Gastrocnemius medialis (tissue), 4 donors: ENCODE data around the gene CTNNA2. TPM values are rescaled to one million over a fixed set of nuclear protein-coding genes. Genes with fewer than 3 reads are reported as not detected.

Experiments used
- ATAC-seq, 2 donors: fragments of 150-250 bp; one replicate each; pipeline ENCODE4 v1.9.1; 2016
- DNase-seq, 2 donors: peaks; one replicate each; pipeline ENCODE4 v3.0.0-alpha.2; 2019
- H3K27ac ChIP-seq, 4 donors: fragments of 200-600 bp; sonication (generic); 1 replicate in 1 of 4; 2 replicates in 3 of 4; pipeline ENCODE4 v1.5.1; 2016 to 2018; ENCODE audit warnings: mild to moderate bottlenecking in 2 of 4, moderate library complexity in 1 of 4
- H3K27me3 ChIP-seq, 3 donors: fragments of 200-600 bp; sonication (generic) in 2 of 3; 1 replicate in 1 of 3; 2 replicates in 2 of 3; pipeline versions ENCODE4 v1.5.1 to v1.6.0; 2016 to 2019; ENCODE audit warnings: mild to moderate bottlenecking in 1 of 3, moderate library complexity in 1 of 3
- H3K36me3 ChIP-seq, 2 donors: fragments of 200-600 bp; sonication (generic) in 1 of 2; one replicate each; pipeline ENCODE4 v1.5.1; 2017 to 2018
- H3K4me1 ChIP-seq, 2 donors: fragments of 200-600 bp; sonication (generic) in 1 of 2; one replicate each; pipeline ENCODE4 v1.5.1; 2016 to 2017; ENCODE audit warnings: mild to moderate bottlenecking in 2 of 2
- H3K4me3 ChIP-seq, 4 donors: fragments of 200-600 bp; sonication (generic) in 3 of 4; 1 replicate in 1 of 4; 2 replicates in 3 of 4; pipeline ENCODE4 v1.5.1; 2016 to 2019; ENCODE audit warnings: mild to moderate bottlenecking in 2 of 4
- H3K9me3 ChIP-seq, 3 donors: fragments of 200-600 bp; sonication (generic) in 2 of 3; 1 replicate in 1 of 3; 2 replicates in 2 of 3; pipeline ENCODE4 v1.5.1; 2016 to 2019
- POLR2A ChIP-seq, 2 donors: fragments of 450-650 bp; IDR thresholded peaks; one replicate each; pipeline ENCODE4 v1.6.1; 2017; ENCODE audit warnings: antibody characterized with exemption in 2 of 2, mild to moderate bottlenecking in 2 of 2, moderate library complexity in 2 of 2
- in situ Hi-C, 4 donors: fragments of 200-750 bp; cut with MboI; loops; one replicate each; pipeline versions ENCODE4 v1.15.0 to v1.8.0; 2017; ENCODE audit warnings: low sequenced_read_pairs in 4 of 4
- intact Hi-C: fragments of 100-400 bp; cut with DNase I; formaldehyde crosslinking; loops from one replicate; pipeline ENCODE4 v1.15.1; 2023; ENCODE audit warnings: low total_unique reads
- total RNA-seq, 4 donors: library from RNA; depleted of rRNA; stranded (reverse); fragments of >200 nt; gene quantifications; one replicate each; pipeline versions ENCODE4 v1.1.0 to v1.2.3, GENCODE V29; 2016
- TF ChIP-seq, protein P1 (sequence below), 5 experiments: fragments of 450-650 bp in 3 of 5; fragments of 200-600 bp in 2 of 5; sonication (generic) in 2 of 5; IDR thresholded peaks in 4 of 5; conservative IDR thresholded peaks in 1 of 5; 1 replicate in 4 of 5; 2 replicates in 1 of 5; pipeline ENCODE4 v1.5.1; 2016 to 2019; ENCODE audit warnings: antibody characterized with exemption in 5 of 5, mild to moderate bottlenecking in 3 of 5, moderate library complexity in 3 of 5

CTNNA2 gene
- total RNA-seq, 4 donors from 2014 or later = not detected

DNA sequence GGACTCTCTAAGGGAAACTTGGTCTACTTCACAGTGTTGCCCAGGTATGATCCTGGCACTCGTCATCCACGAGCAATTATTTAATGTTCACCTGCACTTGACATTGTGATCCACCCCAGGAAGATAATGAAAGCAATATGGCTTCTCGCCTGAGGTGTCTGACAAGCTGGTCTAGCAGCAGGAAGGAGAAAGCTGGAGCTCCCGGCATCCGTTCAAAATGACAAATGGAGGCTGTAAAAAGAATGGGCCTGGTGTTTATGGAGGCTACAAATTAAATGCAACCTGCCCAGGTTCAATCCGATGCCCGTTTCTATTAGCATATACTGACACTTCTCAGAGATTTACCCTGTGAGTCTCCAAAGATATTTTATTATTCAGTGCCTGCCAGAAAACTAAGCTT lies 317.6 kb downstream of the CTNNA2 start:
- H3K4me1 ChIP-seq = no peaks in the 10 kb centered on the region
- DNase-seq = no peak
- no peak overlapping the region for H3K4me3 ChIP-seq
- in situ Hi-C loops (no loop called here), intact Hi-C loops (no loop called here)
- no peak overlapping the region for H3K27ac ChIP-seq
- H3K27me3 ChIP-seq = no peaks in the 10 kb centered on the region
- no peak for TF ChIP-seq POLR2A (IDR thresholded peaks at IDR 0.05)
- H3K36me3 ChIP-seq = no peaks in the 10 kb centered on the region
- ATAC-seq = no peak
- H3K9me3 ChIP-seq = no peaks in the 10 kb centered on the region

DNA sequence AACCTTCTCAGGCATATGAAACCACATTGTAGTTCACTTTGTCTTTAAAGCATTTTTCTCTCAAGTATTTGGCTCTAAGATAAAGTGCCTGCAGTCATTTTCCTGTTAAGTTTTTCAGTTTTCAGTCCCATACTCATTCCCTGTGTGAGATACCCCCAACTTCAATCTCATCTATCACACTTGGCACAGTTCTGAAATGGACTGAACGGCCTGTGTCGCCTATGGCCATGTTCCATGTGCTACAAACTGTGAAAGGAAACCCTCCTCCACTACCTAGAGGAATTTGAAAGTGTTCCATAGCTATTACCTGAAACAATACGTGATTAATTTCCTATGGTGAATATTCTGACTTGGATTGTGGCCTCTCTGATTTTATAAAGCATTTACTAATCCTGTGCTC lies 319.1 kb downstream of the CTNNA2 start:
- Histone ChIP-seq H3K27me3 (no peaks in the 10 kb centered on the region), H3K4me1 (no peaks in the 10 kb centered on the region), H3K27ac (no peak overlapping the region), H3K36me3 (no peaks in the 10 kb centered on the region), H3K9me3 (no peaks in the 10 kb centered on the region), H3K4me3 (no peak overlapping the region)
- TF ChIP-seq, protein P1, sequence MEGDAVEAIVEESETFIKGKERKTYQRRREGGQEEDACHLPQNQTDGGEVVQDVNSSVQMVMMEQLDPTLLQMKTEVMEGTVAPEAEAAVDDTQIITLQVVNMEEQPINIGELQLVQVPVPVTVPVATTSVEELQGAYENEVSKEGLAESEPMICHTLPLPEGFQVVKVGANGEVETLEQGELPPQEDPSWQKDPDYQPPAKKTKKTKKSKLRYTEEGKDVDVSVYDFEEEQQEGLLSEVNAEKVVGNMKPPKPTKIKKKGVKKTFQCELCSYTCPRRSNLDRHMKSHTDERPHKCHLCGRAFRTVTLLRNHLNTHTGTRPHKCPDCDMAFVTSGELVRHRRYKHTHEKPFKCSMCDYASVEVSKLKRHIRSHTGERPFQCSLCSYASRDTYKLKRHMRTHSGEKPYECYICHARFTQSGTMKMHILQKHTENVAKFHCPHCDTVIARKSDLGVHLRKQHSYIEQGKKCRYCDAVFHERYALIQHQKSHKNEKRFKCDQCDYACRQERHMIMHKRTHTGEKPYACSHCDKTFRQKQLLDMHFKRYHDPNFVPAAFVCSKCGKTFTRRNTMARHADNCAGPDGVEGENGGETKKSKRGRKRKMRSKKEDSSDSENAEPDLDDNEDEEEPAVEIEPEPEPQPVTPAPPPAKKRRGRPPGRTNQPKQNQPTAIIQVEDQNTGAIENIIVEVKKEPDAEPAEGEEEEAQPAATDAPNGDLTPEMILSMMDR (IDR thresholded peaks at IDR 0.05 in 4 of 5, conservative IDR thresholded peaks at IDR 0.05 in 1 of 5) = no peak
- TF ChIP-seq POLR2A (IDR thresholded peaks at IDR 0.05) = no peak
- in situ Hi-C loops = no loop called here
- ATAC-seq (no peak), DNase-seq (no peak)
- intact Hi-C loops = no loop called here

DNA sequence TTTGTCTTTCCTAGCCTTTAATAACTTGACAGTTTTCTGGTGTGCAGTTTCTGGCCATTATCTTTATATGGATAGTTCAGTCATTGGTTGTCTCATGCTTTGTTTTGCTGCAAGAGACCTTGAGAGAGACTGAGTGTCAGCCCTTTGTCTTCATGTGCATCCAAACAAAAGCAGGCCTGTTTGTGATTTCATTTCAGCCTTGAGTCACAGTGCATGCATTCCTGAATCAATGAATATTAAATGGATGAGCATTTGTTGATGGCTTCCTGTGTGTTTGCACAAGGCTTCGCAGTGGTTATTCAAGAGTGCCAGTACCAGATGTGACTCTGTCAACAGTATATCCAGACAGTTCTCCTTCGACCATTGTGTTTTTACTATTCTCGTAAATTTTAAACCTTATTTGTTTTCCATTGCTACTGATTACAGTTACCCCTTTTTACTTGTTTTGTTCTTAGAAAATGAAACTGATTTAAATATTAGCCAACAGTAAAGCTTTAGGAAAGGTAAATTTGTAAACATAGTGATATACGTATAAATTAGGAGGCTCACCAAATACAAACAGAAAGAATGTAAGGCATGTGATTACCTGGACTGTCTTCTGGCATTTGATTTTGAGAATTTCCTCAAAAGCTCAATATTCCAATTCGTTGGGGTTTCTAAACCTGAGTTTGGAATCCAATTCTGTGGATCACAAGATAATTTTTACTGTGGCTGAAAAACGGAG lies 319.8 kb downstream of the CTNNA2 start:
- TF ChIP-seq, protein P1 (IDR thresholded peaks at IDR 0.05 in 4 of 5, conservative IDR thresholded peaks at IDR 0.05 in 1 of 5) = no peak
- no peak for TF ChIP-seq POLR2A (IDR thresholded peaks at IDR 0.05)
- intact Hi-C loops = no loop called here
- in situ Hi-C loops = no loop called here
- Histone ChIP-seq H3K27me3 (no peaks in the 10 kb centered on the region), H3K36me3 (no peaks in the 10 kb centered on the region), H3K9me3 (no peaks in the 10 kb centered on the region), H3K4me1 (no peaks in the 10 kb centered on the region), H3K27ac (no peak overlapping the region), H3K4me3 (no peak overlapping the region)
- DNase-seq (no peak), ATAC-seq (no peak)

DNA sequence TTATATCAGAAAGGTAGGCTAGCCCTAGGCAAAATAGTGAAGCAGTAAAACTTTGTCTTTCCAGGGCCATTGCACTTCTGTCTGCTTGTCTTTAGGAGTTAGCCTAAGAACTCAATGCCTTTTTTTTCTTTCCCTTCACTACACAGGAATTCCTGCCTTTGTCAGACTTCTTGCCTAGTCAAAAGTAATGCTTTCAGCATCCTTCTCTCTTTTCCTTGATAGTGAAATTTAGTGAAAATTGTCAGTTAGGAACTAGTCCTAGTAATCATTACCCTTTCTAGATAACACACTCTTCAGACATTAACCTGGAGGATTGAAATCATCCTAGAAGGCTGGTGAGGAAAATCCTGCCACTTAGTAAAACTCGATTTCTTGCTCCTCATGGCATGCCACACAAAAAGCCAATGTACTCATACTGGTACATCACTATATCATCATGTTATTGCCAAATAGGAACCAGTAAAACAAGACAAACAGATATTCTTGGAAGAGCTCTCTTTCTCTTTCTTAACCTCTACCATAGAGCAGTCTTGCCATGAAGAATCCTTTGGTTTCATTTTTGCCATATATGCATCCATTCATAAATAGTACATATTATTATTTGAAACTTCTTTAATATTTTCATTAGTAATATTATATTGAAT lies 320.5 kb downstream of the CTNNA2 start:
- H3K36me3 ChIP-seq = no peaks in the 10 kb centered on the region
- TF ChIP-seq, protein P1 (IDR thresholded peaks at IDR 0.05 in 4 of 5, conservative IDR thresholded peaks at IDR 0.05 in 1 of 5) = no peak
- no peak for TF ChIP-seq POLR2A (IDR thresholded peaks at IDR 0.05)
- no peaks in the 10 kb centered on the region for H3K4me1 ChIP-seq
- intact Hi-C loops = no loop called here
- H3K4me3 ChIP-seq = no peak overlapping the region
- H3K27me3 ChIP-seq = no peaks in the 10 kb centered on the region
- no peaks in the 10 kb centered on the region for H3K9me3 ChIP-seq
- in situ Hi-C loops = no loop called here
- ATAC-seq (no peak), DNase-seq (no peak)
- no peak overlapping the region for H3K27ac ChIP-seq

DNA sequence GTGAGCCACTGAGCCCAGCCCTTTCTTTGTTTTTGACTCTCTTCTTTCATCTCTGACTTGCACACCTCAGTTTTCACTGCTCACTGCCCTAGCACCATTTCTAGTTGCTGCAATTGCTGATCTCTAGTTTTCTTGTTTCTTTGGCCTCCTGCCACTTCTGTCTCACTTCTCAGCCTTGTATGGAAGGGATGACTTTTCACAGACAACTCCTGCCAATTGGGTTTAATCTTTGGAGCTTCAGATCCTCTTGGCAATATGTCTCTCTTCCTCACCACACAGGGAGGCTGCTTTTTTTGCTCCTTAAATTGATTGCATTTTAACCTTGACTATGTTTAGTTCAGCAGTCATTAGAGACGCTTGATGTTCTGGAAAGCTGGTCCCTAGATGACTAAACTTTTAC lies 323.1 kb downstream of the CTNNA2 start:
- TF ChIP-seq, protein P1 (IDR thresholded peaks at IDR 0.05 in 4 of 5, conservative IDR thresholded peaks at IDR 0.05 in 1 of 5) = no peak
- TF ChIP-seq POLR2A (IDR thresholded peaks at IDR 0.05) = no peak

More for the DNA sequence above, 323.1 kb downstream of the CTNNA2 start:
- H3K27me3 ChIP-seq = no peaks in the 10 kb centered on the region
- intact Hi-C loops (no loop called here), in situ Hi-C loops (no loop called here)
- H3K4me1 ChIP-seq = no peaks in the 10 kb centered on the region
- H3K27ac ChIP-seq = no peak overlapping the region
- H3K4me3 ChIP-seq = no peak overlapping the region
- DNase-seq (no peak), ATAC-seq (no peak)
- H3K36me3 ChIP-seq = no peaks in the 10 kb centered on the region
- no peaks in the 10 kb centered on the region for H3K9me3 ChIP-seq
